PC-9 (cell line): ENCODE data around the gene GOLGA8O.
"Not testable (repeated sequence)": the region's sequence is repeated elsewhere in the genome, so short reads cannot be mapped to it uniquely, and the experiment has no call there.

Experiments used
- EZH2 ChIP-seq: fragments of 200-600 bp; sonication (generic); IDR thresholded peaks from 2 replicates; pipeline ENCODE4 v1.8.0; 2017; ENCODE audit warnings: antibody characterized with exemption, low read depth
- TF ChIP-seq, protein P1 (sequence below): fragments of 200-600 bp; sonication (generic); conservative IDR thresholded peaks from 2 replicates; pipeline ENCODE4 v1.6.1; 2017; ENCODE audit warnings: mixed run types, antibody characterized with exemption, mild to moderate bottlenecking, moderate library complexity

GRCh38 chr15:32468076-32468475 lies 12.6 kb upstream of the GOLGA8O start:
- TF ChIP-seq, protein P1, sequence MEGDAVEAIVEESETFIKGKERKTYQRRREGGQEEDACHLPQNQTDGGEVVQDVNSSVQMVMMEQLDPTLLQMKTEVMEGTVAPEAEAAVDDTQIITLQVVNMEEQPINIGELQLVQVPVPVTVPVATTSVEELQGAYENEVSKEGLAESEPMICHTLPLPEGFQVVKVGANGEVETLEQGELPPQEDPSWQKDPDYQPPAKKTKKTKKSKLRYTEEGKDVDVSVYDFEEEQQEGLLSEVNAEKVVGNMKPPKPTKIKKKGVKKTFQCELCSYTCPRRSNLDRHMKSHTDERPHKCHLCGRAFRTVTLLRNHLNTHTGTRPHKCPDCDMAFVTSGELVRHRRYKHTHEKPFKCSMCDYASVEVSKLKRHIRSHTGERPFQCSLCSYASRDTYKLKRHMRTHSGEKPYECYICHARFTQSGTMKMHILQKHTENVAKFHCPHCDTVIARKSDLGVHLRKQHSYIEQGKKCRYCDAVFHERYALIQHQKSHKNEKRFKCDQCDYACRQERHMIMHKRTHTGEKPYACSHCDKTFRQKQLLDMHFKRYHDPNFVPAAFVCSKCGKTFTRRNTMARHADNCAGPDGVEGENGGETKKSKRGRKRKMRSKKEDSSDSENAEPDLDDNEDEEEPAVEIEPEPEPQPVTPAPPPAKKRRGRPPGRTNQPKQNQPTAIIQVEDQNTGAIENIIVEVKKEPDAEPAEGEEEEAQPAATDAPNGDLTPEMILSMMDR: not testable (repeated sequence)
- not testable (repeated sequence) for TF ChIP-seq EZH2
